Measurements from ENCODE around the gene SEC16A. TPM values are rescaled to one million over a fixed set of nuclear protein-coding genes. Genes with fewer than 3 reads are reported as not detected.
A peak's percentile ranks its signal among the peaks of the same experiment; 100 is the strongest.

The SEC16A gene
- total RNA-seq, 1 experiment from 2014 or later, result 56.4 TPM

DNA sequence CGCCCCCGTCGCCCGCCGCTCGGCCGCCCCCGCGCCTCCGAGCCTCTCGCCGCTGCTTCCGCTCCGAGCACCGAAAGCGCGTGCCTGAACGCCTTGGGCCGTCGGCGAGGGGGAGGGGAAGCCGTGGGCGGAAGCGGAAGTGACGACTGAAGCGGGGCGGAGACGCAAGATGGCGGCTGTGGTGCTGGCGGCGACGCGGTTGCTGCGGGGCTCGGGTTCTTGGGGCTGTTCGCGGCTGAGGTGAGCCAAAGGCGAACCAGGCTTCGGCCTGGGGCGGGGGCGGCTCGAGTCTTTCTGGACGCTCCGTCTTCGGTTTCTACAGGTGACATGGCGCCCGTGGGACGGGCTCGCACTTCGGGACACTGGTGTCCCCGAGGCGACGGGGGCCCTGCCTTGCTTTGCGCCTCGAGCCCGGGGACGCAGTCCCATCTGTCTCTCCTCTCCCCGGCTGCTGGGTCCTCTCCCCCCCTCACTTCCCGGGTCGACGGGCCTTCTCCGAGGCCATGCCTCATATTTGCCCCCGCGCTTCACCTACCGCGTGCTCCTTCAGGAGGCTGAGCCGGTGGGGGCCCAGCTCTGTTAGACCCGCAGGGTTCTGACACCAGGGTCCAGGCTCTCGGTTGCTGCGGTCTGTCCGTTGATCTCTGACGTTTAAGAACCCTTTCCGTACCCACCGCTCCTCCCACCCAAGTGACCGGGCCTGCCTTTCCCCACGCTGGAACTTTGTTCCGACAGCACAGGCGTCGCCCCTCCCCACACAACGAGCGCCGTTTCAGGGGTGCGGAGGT, 72.1 kb downstream of the SEC16A start, which contains the start of the genes ENTR1 and PMPCA:
TSS of gene ENTR1 (minus strand) at position 115 of the 788 bp plus-strand sequence. CDS start 217 bp downstream, outside the sequence.
TSS of gene PMPCA (plus strand) at position 159 of the 788 bp plus-strand sequence. CDS start at position 170, 11 bp downstream.
- Histone ChIP-seq H3T11ph (ENCODE audit: low read length) (no peak within 1 kb of the TSS), H2AFZ (ENCODE audit: low read length) (no peak within 1 kb of the TSS), H3K9ac (ENCODE audit: extremely low read depth, insufficient read length, low read length) (peak within 1 kb of the TSS; percentile 59), H3K9me3 (ENCODE audit: control insufficient read depth, low read depth, low read length) (no peaks in the 10 kb centered on the region), H3K27me3 (ENCODE audit: insufficient read depth, low read length) (no peaks in the 10 kb centered on the region), H3K14ac (ENCODE audit: insufficient read depth, low read length) (peak within 1 kb of the TSS; percentile 83), H3K23me2 (ENCODE audit: insufficient read length, low read depth, low read length, poor library complexity, severe bottlenecking) (peaks cover 15% of the 10 kb centered on the region), H3K79me1 (ENCODE audit: insufficient read depth, low read depth, low read length, poor library complexity, severe bottlenecking) (peaks cover 22% of the 10 kb centered on the region), H3K4ac (ENCODE audit: low read depth, low read length) (no peak within 1 kb of the TSS; the same call in 1 of the 2 replicates), H3K4me2 (ENCODE audit: insufficient read depth, insufficient read length, low read length) (peak within 1 kb of the TSS; percentile 96), H2BK15ac (ENCODE audit: low read depth, low read length) (no peak within 1 kb of the TSS), H3K79me2 (ENCODE audit: insufficient read depth, low read length) (peaks cover 16% of the 10 kb centered on the region; the same call in 1 of the 2 replicates), H3K27ac (ENCODE audit: insufficient read length, low read depth, low read length) (no peak within 1 kb of the TSS), H2AK5ac (ENCODE audit: insufficient read length, low read length) (no peak within 1 kb of the TSS), H3K23ac (ENCODE audit: insufficient read length, low read depth, low read length) (no peak within 1 kb of the TSS), H3K4me1 (ENCODE audit: insufficient read depth, low read length) (no peaks in the 10 kb centered on the region), H4K8ac (replicated peaks; ENCODE audit: insufficient read length, low read depth, low read length) (no peak within 1 kb of the TSS), H4K5ac (ENCODE audit: insufficient read length, low read depth, low read length) (peak within 1 kb of the TSS; percentile 10), H4K20me1 (ENCODE audit: control insufficient read depth, insufficient read depth, insufficient read length) (no peaks in the 10 kb centered on the region), H2BK5ac (ENCODE audit: insufficient read length, low read length) (no peak within 1 kb of the TSS), H3K56ac (ENCODE audit: insufficient read length, low read depth, low read length) (no peak within 1 kb of the TSS), H2BK12ac (ENCODE audit: insufficient read length, low read depth, low read length) (no peak within 1 kb of the TSS), H2BK20ac (ENCODE audit: low read depth, low read length, poor library complexity, severe bottlenecking) (no peak within 1 kb of the TSS), H4K91ac (ENCODE audit: insufficient read length, low read depth, low read length) (no peak within 1 kb of the TSS), H3K18ac (ENCODE audit: insufficient read length, low read depth, low read length) (peak within 1 kb of the TSS; percentile 79), H2BK120ac (ENCODE audit: low read depth, low read length, poor library complexity, severe bottlenecking) (no peak within 1 kb of the TSS)
- no CpG with 5 or more reads among the region's 83 CpGs for WGBS (ENCODE audit: extremely low coverage, insufficient read length, low lambda C conversion rate)
- peak; percentile 87 for DNase-seq
- peaks cover 43 to 72% (median 60%) of the 10 kb centered on the region in 3 experiments; a peak in 6 of 7 replicates for H3K36me3 Mint-ChIP-seq (ENCODE audit: insufficient read depth in 1 of 3, low read depth in 3 of 3)
- TF ChIP-seq, protein P1, sequence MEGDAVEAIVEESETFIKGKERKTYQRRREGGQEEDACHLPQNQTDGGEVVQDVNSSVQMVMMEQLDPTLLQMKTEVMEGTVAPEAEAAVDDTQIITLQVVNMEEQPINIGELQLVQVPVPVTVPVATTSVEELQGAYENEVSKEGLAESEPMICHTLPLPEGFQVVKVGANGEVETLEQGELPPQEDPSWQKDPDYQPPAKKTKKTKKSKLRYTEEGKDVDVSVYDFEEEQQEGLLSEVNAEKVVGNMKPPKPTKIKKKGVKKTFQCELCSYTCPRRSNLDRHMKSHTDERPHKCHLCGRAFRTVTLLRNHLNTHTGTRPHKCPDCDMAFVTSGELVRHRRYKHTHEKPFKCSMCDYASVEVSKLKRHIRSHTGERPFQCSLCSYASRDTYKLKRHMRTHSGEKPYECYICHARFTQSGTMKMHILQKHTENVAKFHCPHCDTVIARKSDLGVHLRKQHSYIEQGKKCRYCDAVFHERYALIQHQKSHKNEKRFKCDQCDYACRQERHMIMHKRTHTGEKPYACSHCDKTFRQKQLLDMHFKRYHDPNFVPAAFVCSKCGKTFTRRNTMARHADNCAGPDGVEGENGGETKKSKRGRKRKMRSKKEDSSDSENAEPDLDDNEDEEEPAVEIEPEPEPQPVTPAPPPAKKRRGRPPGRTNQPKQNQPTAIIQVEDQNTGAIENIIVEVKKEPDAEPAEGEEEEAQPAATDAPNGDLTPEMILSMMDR (conservative IDR thresholded peaks at IDR 0.05), result no peak
- no peaks in the 10 kb centered on the region for H3K9me3 Mint-ChIP-seq
- H3K27me3 Mint-ChIP-seq (ENCODE audit: low read depth), result peaks cover 3% of the 10 kb centered on the region
- peak within 1 kb of the TSS; percentile 94 to 96 for H3K4me3 Mint-ChIP-seq
- peaks cover 22 to 25% of the 10 kb centered on the region in 2 experiments for H3K4me1 Mint-ChIP-seq
- H3K27ac Mint-ChIP-seq, result peak within 1 kb of the TSS; percentile 86 to 98 (median 94)
